Uterus (tissue), 4 donors: ENCODE results near the gene KCNA2. TPM values are rescaled to one million over a fixed set of nuclear protein-coding genes. Genes with fewer than 3 reads are reported as not detected.

ENCODE experiments used
- DNase-seq, 2 donors: peaks; one replicate each; pipeline ENCODE4 v3.0.0-alpha.2; 2019 to 2020
- H3K27ac ChIP-seq, 2 donors: fragments of 200-600 bp; sonication (generic); 1 replicate in 1 of 2; 2 replicates in 1 of 2; pipeline ENCODE4 v1.5.1; 2016 to 2018
- H3K27me3 ChIP-seq, 2 donors: fragments of 200-600 bp; sonication (generic); one replicate each; pipeline ENCODE4 v1.5.1; 2018 to 2019; ENCODE audit warnings: control low read depth in 1 of 2
- H3K36me3 ChIP-seq, 2 donors: fragments of 200-600 bp; sonication (generic); one replicate each; pipeline ENCODE4 v1.5.1; 2019; ENCODE audit warnings: control low read depth in 1 of 2
- H3K4me1 ChIP-seq, 2 donors: fragments of 200-600 bp; sonication (generic); one replicate each; pipeline ENCODE4 v1.5.1; 2018 to 2019; ENCODE audit warnings: control low read depth in 1 of 2
- H3K4me3 ChIP-seq, 2 donors: fragments of 200-600 bp; sonication (generic); 1 replicate in 1 of 2; 2 replicates in 1 of 2; pipeline ENCODE4 v1.5.1; 2018 to 2019; ENCODE audit warnings: mild to moderate bottlenecking in 1 of 2
- H3K9me3 ChIP-seq, 2 donors: fragments of 200-600 bp; sonication (generic); one replicate each; pipeline ENCODE4 v1.5.1; 2019; ENCODE audit warnings: control low read depth in 1 of 2
- POLR2A ChIP-seq, 2 donors: fragments of 450-650 bp; IDR thresholded peaks; one replicate each; pipeline ENCODE4 v1.6.1; 2016; ENCODE audit warnings: antibody characterized with exemption in 2 of 2, mild to moderate bottlenecking in 1 of 2, moderate library complexity in 1 of 2
- intact Hi-C: fragments of 100-400 bp; cut with DNase I; formaldehyde crosslinking; loops from one replicate; pipeline ENCODE4 v1.15.1; 2023; ENCODE audit warnings: low total_unique reads
- total RNA-seq, 4 donors: library from RNA; depleted of rRNA in 3 of 4; stranded (reverse); fragments of >200 nt in 3 of 4; gene quantifications; one replicate each; pipeline versions ENCODE4 v1.1.0 to v1.2.4, GENCODE V29; 2014 to 2023
- TF ChIP-seq, protein P1 (sequence below), 4 experiments: fragments of 200-600 bp in 2 of 4; fragments of 450-650 bp in 2 of 4; sonication (generic) in 2 of 4; IDR thresholded peaks; one replicate each; pipeline ENCODE4 v1.5.1; 2016 to 2019; ENCODE audit warnings: antibody characterized with exemption in 4 of 4, mild to moderate bottlenecking in 2 of 4, moderate library complexity in 1 of 4
- donor health status: DM: yes; HTN: yes; CAD: no.

Gene KCNA2
- total RNA-seq, 4 donors from 2014 or later = 0.21 to 0.62 TPM; not detected in 2

DNA sequence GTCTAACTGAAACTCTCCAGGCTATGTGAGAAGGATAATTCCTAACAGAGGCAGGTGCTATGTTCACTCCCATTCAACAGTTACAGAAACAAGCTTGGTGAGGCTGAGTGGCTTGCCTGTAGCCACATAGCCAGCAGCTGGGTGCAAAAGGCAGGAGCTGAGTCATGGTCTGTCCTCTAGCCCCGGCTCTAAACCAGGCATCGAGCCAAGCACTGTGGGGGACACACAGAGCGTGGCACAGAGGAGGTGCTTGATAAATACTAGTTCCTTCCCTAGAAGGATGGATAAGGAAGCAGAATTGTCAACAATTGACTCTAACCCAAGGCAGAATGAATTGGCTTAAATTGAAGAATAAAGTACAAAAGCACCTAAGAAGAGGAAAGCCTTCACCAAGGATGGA is 10.4 kb upstream of the KCNA2 start:
- TF ChIP-seq POLR2A (IDR thresholded peaks at IDR 0.05) = no peak
- TF ChIP-seq, protein P1, sequence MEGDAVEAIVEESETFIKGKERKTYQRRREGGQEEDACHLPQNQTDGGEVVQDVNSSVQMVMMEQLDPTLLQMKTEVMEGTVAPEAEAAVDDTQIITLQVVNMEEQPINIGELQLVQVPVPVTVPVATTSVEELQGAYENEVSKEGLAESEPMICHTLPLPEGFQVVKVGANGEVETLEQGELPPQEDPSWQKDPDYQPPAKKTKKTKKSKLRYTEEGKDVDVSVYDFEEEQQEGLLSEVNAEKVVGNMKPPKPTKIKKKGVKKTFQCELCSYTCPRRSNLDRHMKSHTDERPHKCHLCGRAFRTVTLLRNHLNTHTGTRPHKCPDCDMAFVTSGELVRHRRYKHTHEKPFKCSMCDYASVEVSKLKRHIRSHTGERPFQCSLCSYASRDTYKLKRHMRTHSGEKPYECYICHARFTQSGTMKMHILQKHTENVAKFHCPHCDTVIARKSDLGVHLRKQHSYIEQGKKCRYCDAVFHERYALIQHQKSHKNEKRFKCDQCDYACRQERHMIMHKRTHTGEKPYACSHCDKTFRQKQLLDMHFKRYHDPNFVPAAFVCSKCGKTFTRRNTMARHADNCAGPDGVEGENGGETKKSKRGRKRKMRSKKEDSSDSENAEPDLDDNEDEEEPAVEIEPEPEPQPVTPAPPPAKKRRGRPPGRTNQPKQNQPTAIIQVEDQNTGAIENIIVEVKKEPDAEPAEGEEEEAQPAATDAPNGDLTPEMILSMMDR (IDR thresholded peaks at IDR 0.05) = no peak
- Histone ChIP-seq H3K9me3 (no peaks in the 10 kb centered on the region), H3K36me3 (no peaks in the 10 kb centered on the region), H3K27me3 (peaks cover 0 to 9% of the 10 kb centered on the region in 2 donors), H3K27ac (no peak overlapping the region), H3K4me1 (no peaks in the 10 kb centered on the region), H3K4me3 (no peak overlapping the region)
- DNase-seq = no peak
- intact Hi-C loops = no loop called here

DNA sequence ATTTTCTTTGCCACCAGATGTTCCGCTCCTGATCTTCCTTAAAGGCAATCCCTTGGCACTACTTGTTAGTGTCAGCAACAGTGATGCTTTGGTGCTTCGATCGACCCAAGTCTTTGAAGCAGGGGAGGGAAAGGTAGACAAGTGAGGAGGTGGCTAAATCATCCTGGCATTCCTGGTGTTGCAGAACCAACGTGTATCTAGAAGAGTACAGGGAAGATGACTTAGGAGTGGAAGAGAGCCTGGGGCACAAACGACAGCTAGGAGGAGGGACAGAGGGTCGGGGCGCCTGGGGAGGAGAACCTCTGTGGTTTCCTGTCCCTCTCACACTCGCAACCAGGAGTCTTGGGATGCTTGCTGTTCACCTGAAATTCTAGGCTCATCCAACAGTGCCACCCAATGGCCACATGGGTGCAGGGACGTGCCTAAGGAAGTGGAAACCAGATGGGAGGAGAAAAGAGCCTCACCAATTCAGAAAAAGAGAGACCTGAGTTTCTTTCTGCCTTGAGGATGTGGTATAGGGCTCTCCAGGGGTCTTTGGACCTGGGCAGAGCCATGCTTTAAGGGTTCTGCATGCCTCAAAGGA is 9.5 kb upstream of the KCNA2 start:
- intact Hi-C loops = no loop called here
- H3K27me3 ChIP-seq = peaks cover 0 to 9% of the 10 kb centered on the region in 2 donors
- DNase-seq = peak in 1 of 2 donors; percentile 29

DNA sequence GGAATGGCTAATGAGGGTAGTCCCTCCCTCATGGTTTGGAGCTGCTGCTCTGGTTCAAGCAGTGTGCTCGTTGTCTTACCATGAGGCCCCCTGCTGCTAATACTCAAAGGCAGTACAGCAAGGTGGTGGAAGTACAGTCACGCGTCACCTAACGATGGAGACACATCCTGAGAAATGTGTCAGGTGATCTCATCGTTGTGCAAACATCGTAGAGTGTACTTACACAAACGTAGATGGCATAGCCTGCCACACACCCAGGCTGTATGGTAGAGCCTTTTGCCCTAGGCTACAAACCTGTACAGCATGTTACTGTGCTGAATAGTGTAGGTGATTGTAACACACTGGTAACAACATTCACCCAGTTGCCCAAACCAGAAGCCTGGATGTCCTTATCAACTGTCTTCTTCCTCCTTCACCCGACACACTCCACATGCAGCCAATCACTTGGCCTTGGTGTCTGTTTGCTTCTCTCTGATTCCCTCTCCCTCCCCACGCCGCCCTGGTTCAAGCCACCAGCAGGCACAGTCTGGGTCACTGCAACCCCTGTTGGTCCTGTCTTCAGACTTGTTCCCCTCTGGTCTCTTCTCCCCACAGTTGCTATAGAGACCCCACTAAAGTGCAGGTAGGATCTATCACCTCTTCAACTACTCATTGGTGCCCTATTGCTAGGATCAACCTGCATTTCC is 6.0 kb upstream of the KCNA2 start:
- TF ChIP-seq, protein P1 (IDR thresholded peaks at IDR 0.05) = no peak
- no peak for TF ChIP-seq POLR2A (IDR thresholded peaks at IDR 0.05)
- no peak for DNase-seq
- peaks cover 0 to 3% of the 10 kb centered on the region in 2 donors for H3K4me1 ChIP-seq
- no peaks in the 10 kb centered on the region for H3K36me3 ChIP-seq
- no peaks in the 10 kb centered on the region for H3K9me3 ChIP-seq
- peaks cover 0 to 15% of the 10 kb centered on the region in 2 donors for H3K27me3 ChIP-seq
- intact Hi-C loops = no loop called here
- no peak overlapping the region for H3K27ac ChIP-seq
- H3K4me3 ChIP-seq = no peak overlapping the region

More for the DNA sequence above, 9.5 kb upstream of the KCNA2 start:
- no peaks in the 10 kb centered on the region for H3K4me1 ChIP-seq
- H3K36me3 ChIP-seq = no peaks in the 10 kb centered on the region
- TF ChIP-seq POLR2A (IDR thresholded peaks at IDR 0.05) = no peak
- TF ChIP-seq, protein P1 (IDR thresholded peaks at IDR 0.05) = peak; percentile 36 to 56 (median 51)
- H3K9me3 ChIP-seq = no peaks in the 10 kb centered on the region
- no peak overlapping the region for H3K4me3 ChIP-seq
- no peak overlapping the region for H3K27ac ChIP-seq

DNA sequence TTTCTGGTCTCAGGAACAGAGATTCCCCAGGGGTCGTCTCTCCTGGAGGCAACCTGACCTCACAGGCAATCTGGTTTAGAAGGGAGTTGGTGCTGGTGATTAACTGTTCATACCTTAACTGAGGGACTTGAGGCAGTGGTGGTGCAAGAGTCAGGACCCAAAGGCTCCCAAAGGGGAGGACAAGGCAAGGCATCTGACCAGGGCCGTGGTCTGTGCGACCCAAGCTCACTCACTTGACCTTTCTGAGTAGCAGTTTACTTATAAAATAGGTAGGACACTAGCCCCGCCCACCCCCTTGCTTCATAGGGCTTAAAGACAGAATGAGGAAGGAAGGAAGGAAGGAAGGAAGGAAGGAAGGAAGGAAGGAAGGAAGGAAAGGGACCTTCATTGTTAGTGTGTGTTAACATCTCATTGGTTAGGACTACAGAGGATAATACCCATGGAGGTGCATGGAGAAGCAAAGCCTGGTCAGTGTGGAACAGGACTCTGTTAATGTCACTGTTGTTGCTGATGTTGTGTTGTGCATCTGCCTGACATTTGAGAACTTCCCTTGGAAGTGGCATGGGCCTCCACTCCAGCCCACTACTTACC is 4.6 kb upstream of the KCNA2 start:
- Histone ChIP-seq H3K4me3 (no peak overlapping the region), H3K4me1 (peaks cover 0 to 7% of the 10 kb centered on the region in 2 donors), H3K36me3 (no peaks in the 10 kb centered on the region), H3K27me3 (peaks cover 7 to 11% of the 10 kb centered on the region in 2 donors), H3K9me3 (no peaks in the 10 kb centered on the region), H3K27ac (no peak overlapping the region)
- no peak for DNase-seq
- no peak for TF ChIP-seq POLR2A (IDR thresholded peaks at IDR 0.05)
- TF ChIP-seq, protein P1 (IDR thresholded peaks at IDR 0.05) = no peak
- intact Hi-C loops = no loop called here

DNA sequence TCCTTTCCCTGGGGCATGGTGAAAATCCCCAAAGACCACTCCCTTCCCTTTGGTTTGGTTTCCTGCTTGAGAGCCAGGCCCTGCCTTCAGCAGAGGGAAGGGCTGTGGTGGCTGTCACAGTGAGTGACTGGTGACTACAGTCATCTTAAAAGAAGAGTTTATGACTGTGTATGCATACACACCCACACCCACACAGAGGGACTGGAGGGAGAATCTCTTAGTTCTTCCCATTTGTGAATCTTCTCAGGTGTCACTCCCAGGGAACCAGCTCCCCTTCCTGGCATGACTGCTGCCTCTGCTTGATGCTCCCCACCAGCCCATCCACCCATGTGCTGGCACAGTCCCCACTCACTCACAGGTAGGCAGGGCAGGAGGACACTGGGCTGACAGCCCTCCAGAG is 3.9 kb upstream of the KCNA2 start:
- no peak for DNase-seq
- Histone ChIP-seq H3K27me3 (peaks cover 7 to 16% of the 10 kb centered on the region in 2 donors), H3K36me3 (no peaks in the 10 kb centered on the region), H3K4me1 (peaks cover 0 to 13% of the 10 kb centered on the region in 2 donors), H3K27ac (no peak overlapping the region), H3K4me3 (no peak overlapping the region), H3K9me3 (no peaks in the 10 kb centered on the region)
- TF ChIP-seq POLR2A (IDR thresholded peaks at IDR 0.05) = no peak
- TF ChIP-seq, protein P1 (IDR thresholded peaks at IDR 0.05) = no peak
- intact Hi-C loops = no loop called here
